CD4-positive, alpha-beta T cell treated with Interleukin-15 for 4 hours (primary cell): ENCODE results near the gene FRMD1.

Source experiments
- DNase-seq: peaks from one replicate; pipeline ENCODE4 v3.0.0-alpha.2; 2020; ENCODE audit warnings: low spot score

FRMD1 gene

DNA sequence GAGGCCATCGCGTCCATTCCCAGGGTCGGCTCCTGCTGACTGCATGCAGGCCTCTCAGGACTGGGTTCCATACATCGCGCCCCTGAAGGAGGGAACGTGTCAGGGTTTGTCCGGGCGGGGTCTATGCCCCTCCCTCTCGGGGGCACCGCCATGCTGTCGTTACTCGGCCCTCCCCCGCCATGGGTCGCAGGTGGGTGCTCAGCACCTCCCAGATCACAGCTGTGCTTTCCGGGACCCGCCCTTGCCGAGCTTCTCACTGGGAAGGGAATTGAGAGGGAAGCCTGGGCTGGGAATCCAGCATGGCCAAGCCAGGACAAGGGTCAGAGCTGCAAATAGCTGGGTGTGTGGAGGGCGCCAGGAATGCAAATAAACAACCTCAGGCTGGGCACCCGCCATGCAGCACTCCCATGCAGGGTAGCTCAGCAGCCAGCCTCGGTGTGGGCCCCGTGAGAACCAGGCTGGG is at the start of gene FRMD1:
FRMD1 (minus strand) TSS at position 270 of the 463 bp plus-strand sequence; CDS start at position 152, 118 bp downstream.
- DNase-seq: no peak

DNA sequence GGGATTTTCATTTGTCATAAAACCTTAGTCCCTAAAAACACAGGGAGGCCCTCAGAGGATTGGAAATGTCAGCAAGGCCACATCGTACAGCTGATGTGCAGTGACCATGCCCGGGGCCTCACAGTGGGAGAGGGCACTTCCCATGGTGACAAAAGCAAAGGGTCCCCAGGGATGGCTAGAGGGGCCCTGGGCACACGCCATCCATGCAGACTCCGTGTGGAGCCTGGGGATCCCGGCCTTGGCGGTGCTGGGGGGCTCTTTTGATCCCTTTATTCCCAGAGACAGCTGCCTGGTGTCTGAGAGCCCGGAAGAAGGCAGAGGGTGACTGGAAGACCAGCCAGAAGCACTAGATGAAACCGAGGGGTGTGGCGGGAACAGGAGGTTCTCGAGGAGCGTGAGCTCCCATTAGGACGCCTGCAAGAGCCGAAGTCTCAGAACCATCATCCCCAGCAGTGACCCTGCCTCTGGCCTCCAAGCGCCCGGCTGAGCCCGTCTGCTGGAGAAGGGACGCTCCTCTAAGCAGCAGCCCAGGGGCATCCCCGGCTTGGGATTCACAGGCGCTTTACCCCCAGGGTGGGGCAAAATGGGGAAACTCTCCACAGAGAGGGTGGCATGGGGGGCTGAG is 49.1 kb upstream of the FRMD1 start:
- DNase-seq: no peak

DNA sequence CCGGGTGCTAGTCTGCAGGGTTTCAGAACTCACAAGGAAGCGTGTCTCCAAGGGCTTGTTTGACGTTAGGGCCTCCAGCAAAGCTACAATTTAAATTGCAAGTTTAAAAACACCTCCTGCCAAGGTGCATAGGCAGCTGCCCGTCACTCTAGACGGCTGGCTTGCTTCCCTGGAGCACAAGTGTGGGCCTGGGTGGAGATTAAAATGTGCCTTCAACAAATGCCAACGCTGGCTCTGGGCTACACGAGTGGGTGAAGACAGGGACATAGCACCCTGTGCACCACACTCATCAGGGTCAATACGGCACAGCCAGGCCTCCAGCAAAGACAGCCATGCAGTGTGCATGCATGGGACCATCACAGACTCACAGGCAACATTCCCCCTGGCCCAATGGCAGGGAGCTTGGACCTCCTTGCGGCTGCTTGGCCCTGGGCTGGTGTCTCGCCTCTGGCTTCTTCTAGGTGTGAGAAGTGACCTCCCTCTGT is 48.4 kb upstream of the FRMD1 start:
- DNase-seq: no peak

DNA sequence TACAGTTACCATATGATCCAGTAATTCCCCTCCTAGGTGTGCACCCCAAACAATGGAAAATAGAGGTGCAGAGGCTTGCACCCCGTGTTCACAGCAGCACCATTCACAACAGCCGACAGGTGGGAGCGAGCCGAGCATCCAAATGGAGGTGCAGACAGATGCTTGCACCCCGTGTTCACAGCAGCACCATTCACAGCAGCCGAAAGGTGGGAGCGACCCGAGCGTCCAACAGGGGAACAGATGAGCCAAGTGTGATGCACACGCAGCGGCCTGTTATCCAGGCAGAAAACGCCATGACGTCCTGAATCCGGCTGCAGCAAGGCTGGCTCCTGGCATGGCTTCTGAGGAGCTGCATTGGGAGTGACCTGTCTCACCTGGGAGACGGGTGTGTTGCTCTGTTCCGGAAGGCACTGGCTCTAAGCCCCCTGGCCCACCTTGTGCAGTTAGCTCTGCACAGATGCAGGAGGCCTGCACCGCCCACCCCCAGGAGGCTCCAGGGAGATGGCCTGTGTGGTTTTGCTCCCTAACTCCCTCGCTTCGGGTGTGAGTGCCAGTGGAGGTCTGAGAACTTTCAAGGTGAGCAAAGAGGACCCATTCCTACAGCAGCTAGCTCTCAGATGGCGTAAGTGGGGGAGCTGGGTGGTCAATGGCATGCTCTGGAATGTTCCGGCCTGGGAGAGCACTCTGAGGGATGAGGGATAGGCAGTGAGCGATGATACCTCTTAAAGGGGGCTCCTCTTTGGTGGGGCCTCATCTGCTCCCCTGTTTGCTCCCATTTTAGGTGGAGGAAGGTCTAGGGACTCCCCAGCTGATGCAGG is 47.8 kb upstream of the FRMD1 start:
- no peak for DNase-seq

DNA sequence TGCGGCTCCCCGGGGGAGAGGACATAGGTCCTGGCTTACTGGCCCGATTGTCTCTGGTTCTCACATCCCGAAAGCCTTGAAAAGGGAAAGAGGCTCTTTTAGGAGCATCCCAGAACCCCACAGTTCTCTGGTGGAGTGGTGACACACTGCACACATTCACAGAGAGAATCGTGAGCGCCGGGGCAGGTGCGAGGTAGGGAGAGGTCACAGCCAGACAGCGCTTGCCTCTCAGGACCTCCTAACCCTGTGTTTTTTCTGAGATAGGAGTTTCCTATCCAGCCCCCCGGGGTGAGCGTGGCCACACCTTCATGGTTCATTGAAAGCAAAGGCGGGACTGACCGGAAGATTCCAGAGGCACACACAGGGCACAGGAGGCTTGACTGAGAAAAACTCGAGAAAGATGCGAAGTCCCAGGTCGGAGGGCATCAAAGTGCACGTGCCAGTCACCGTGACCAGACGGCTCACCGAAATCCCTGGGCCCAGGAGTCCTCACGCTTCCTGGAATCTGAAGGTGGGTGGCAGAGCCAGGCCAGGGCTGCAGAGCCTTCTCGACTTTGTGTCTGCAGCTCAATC is 46.5 kb upstream of the FRMD1 start:
- DNase-seq: no peak

DNA sequence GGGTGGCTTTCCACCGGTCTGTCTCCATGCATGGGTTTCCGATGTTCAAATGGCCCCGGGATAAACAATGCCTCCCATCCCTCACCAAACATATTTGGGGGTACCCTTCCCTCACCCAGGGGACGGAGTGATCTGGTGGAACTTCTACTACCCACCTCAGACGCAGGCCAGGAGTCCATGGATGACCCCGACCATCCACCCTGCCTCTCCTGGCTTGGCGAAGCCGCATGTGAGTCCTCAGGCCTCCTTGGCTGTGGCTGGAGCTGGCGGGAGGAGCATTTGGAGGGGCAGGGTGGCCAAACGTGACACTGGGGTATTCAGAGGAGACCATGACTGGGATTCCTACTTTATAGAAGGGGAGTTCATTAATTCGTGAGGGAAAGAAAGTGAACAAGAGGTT is 45.9 kb upstream of the FRMD1 start:
- DNase-seq: no peak

DNA sequence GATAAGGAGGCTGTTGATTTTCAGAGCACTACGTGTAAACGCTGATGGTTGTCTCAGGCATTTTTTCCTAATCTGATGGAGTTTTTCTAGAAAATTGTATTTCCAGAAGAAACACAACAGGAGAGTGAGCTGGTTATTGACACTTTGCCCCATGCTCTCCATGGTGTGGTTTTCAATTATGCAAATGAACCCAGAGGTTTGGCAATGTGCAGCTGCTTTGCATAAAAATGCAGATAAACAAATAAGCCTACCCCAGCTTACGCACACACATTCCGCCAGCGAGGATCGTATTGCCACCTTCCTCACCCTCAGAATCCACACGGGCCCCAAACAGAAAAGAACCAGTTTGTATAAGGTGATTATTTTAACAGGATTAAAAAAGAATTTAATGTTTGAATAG is 45.1 kb upstream of the FRMD1 start:
- DNase-seq: no peak

DNA sequence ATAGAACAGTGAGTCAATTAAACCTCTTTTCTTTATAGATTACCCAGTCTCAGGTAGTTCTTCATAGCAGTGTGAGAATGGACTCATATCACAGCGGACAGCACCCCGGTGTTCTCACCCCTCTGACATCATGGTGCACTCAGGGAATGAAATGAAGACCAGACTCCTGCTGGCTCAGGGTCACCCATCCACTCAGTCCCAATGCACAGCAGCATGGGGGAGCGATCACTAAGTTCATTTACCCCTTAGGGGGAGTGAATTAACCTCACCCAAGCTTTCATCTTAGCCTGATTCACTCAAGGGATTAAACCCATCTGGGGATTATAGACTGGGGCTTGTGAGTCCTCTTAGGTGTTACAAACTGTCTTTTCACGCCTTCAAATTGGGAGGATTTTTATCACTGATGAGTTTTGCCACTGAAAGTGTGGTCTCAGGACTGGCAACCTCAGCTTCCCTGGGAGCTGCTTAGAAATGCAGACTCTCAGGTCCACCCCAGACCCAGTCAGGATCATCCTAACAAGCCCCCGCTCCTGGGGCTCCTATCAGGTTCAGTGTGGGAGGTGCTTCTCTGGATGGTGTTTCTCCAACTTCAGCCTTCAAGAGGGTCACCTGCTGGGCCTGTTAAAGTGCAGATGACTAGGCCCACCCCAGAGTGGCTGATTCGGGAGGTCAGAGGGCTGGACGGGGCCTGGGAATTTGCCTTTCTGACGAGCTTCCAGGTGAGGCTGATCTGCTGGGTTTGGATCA is 44.3 kb upstream of the FRMD1 start:
- no peak for DNase-seq

DNA sequence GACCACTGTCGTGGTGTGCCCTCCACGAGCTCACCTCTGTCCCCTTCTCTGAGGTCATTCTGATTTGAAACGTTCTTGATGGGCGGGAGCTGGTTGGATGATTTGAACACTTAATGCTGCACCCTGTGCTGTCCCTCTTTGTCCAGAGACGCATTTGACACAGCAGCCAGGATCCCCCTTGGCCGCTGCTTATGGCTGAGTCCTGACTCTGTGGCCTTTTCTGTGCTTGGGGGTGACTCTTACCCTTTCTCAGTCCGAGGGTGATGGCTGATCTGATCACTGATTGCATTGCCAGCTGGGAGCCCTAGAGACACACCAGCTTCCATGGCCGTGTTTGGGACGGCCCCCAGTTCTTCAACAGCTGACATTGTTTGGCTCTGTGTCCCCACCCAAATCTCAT is 43.5 kb upstream of the FRMD1 start:
- DNase-seq: no peak

DNA sequence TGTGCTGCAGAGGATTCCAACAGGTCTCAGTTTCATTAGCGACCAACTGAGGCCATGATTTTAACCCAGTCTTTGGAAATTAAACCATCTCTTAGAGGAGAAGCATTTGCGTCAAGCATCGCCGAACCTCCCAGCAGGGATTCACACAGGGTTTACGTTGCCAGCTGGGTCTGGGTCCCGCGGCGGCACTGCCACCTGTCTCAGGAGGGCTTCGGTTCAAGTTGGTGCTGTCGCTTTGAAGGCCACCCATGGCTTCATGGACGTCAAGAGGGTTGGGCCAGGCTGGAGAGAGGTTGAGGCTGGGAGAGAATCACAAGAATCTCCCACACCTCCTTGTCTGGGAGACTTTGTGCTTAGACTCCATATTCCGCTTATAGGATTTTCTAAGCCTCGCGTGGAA is 43.0 kb upstream of the FRMD1 start:
- DNase-seq: no peak

DNA sequence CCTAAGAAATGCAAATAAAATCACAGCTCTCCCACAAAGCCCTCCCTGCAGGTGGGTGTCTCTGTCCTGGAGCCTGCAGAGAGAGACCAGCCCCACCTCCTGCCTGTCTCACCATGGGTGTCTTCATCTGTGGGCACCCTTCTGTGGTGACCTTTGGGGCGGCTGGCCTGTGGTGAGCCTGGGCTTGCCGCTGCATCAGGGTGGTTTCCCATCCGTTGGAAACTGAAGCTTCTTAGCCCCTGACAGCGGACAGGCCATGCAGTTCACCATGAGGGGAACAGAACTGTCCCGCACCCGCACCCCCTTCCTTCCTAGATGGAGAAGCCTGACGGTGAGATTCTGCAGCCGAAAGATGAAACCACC is 42.3 kb upstream of the FRMD1 start:
- no peak for DNase-seq

DNA sequence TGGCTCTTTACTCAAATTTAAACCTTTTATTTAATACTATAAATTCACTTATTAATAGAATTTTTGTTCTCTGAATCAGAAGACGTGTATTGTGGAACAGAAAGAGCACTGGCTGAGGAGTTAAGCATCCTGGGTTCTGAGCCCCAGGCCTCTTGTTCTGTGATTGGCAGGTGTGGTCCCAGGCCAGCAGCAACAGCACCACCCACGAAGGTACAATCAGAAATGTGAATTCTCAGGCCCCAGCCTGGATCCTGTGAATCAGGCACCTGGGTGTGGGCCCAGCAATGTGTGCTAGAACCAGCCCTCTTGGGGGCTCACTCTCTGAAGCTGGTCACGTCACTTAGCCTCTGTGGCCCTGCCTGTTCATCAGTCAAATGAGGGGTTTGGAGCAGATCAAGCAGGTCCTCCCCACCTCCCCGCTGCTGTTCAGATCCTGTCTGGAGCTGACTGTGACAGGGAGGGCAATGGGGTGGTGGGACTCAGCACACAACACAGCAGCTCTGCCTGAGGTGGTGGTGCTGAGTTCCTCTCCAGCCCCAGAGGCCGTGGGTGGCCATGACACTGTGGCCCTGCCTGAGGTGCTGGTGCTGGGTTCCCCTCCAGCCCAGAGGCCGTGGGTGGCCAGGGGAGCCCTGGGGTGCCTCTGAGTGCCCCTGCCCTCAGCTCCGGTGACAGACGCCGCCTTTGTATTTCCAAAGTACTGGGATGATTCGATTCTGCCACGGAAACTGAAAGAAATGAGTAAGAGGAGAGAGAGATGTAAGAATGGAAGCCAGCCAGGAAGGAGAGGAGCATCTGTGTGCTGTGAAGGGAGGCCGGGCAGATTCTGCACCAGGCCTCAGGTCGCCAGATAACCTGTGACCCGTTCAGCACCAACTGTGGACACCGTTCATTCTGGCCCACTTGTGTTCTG is 41.6 kb upstream of the FRMD1 start:
- DNase-seq: no peak

DNA sequence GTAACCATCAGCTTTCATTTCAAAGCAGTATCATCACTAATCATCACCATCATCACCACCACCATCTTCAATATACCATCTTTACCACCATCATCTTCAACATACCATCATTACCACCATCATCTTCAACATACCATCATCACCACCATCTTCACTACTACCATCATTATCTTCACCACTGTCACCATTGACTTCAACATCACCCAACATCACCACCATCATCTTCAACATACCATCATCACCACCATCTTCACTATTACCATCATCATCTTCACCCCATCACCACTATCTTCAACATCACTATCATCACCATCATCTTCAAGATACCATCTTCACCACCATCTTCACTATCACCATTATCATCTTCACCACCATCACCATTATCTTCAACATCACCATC is 40.5 kb upstream of the FRMD1 start:
- no peak for DNase-seq

DNA sequence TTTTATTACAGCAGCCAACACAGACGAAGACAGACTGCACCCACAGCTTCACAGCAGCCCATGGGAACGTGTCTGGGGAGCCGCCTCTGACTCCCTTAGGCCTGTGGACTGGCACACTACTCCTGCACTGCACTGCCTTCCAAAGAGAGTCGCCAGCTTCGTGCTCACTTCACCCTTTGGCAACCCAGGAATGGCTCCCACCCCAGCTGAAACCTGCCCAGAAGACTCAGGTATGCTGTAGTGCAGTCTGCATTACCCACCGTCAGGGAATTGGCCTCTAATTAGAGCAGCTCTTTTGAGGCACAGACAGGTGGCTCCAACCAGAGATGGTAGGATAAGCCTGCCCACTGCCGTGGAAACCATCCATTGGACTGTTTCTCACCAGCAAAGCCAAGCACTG is 39.9 kb upstream of the FRMD1 start:
- no peak for DNase-seq

DNA sequence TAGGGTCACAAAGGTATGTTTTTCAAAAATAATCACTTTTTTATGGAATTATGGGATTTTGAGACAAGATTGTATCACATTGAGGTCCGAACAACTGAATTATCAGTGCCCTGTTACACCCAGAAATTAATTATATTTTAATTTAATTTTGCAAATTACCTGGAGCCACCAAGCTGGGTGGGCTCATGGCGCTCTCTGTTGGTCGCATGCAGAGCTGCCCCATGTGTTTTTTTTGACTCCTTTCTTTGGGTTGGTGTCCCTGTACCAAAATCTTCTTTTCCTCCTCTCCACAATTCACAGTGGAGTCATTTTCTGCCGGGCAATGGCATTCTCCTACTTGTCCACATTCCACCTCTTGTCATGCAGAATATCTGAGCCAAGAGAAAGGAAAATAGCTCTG is 38.9 kb upstream of the FRMD1 start:
- DNase-seq: no peak

DNA sequence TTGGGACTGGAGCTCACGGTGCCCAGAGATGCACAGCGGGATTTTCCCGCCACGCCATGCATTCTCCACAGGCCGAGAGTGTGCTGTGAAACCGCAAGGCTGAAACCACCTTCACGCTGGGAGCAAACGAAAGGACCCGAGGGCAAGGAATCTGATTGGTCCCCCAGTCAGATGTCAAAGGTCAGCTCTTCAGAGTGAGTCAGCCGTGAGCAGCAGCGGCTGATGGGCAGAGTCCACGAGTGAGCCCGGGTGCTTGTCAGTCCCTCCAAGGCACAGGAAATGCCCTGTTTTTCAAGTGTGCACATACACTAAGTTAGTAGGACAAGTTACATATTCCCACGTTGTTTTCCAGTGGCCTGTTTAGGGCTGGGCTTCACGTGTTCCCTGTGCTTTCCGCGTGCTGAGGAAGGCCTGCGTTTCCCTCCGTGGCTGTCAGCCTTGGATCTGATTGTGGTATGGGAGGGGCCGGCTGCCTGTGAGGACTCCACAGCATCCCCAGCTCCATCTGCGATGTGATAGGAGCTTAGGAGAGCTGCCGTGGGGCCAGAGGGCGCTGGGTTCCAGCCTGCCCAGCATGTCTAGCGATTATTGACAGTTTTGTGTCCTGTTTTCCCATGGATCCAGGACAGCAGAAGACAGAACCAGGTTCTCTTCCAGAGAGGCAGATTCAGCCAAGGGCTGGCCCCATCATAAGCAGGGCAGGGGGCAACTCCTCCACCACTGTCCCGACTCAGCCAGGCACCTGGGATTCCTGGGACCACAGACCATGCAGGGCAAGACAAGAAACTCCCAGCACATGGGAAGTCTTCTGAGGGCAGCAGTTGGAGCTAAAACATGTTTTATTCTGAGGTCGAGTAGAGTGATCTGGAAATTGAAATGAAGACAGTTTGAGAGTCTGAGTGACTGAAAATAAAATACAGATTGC is 38.2 kb upstream of the FRMD1 start:
- DNase-seq: no peak

DNA sequence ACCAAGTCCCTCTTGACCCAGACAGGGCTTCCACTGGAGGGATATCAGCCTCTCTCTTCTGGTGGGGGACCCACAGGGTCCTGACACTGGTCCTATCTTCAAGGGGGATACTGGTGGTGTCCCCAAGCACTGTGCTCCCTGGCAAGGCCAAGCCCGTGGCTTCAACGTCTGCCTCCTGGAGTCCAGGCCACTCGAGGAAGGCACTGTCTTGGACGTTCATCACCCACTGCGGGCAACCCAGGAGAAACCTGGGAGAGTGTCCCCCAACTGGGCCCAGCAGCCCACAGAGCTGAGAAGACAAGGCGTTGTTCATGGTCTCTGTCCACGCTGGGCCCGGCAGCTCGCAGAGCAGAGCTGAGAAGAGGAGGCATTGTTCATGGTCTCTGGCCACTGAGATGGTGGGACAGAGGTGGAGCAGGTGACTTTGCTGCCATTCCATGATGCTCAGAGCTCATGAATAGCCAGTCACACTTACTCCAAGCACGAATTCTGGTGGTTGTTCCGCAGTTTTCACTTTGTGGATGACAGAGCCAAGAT is 37.5 kb upstream of the FRMD1 start:
- no peak for DNase-seq

DNA sequence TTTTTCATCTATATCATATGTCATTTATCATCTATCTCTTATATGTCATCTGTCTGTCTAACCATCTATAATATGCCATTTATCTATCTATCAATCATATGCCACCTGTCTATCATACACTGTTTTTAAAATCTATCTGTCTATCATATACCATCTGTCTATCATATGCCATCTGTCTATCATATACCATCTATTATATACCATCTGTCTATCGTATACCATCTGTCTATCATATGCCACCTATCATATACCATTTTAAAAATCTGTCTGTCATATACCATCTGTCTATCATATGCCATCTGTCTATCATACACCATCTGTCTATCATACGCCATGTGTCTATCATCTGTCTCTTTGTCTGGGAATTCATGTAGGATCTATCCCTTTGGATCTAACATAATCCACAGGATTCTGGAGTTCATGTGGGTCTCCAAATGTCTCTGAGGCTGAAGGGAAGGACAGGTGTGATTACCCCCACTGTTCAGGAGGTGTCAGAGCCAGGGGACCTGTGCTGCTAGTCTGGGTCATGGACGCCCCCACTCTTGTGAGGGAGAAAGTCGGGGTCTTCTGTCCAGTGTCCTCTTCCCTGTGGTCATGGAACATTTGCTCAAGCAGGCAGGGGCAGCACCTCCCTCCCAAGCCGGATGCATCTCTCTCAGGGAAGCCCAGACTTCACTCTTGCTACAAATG is 36.9 kb upstream of the FRMD1 start:
- DNase-seq: no peak

DNA sequence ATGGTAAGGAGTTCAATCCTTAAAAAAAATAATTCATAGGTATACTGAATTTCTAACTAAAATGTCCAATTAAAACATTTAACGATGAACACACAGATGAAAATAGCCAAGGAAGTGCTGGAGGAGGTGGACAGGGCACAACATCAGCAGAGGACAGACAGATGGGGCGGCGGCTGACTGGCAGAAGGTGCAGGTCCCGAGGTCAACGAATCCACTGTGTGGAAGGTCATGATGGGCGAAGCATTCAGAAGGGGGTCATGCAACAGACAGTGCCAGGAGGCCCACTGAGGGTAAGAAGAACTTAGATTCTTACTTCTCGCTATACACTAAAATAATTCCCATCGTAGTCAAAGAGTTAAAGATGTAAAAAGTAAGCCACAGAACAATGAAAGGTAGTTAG is 34.2 kb upstream of the FRMD1 start:
- DNase-seq: no peak

DNA sequence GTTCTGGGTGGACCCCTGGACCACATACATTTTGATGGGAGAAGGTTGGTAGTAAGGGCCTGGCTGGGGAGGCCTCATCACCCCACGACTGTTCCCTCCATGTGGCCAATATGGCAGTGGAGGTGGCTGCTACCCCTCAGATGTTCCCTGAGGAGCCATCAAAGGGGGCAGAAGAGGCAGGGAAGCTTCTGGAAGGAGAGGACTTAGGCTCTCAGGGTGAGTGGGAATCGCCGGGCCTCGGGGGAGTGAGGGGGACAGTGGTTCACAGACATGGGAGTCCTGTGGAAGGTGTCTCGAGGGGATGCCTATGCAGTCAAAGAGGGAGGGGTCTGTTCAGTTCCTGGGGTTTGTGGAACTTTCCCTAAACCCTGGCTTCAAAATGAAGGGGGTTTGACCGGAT is 32.9 kb upstream of the FRMD1 start:
- DNase-seq: no peak
